ENCODE measurements around the gene AUH.

The AUH gene

GRCh38 chr9:91308191-91308590 is 53.5 kb downstream of the AUH start:
- H3K4me3 ChIP-seq (ENCODE audit: low read depth, low read length): no peak overlapping the region
- TF ChIP-seq, protein P1, sequence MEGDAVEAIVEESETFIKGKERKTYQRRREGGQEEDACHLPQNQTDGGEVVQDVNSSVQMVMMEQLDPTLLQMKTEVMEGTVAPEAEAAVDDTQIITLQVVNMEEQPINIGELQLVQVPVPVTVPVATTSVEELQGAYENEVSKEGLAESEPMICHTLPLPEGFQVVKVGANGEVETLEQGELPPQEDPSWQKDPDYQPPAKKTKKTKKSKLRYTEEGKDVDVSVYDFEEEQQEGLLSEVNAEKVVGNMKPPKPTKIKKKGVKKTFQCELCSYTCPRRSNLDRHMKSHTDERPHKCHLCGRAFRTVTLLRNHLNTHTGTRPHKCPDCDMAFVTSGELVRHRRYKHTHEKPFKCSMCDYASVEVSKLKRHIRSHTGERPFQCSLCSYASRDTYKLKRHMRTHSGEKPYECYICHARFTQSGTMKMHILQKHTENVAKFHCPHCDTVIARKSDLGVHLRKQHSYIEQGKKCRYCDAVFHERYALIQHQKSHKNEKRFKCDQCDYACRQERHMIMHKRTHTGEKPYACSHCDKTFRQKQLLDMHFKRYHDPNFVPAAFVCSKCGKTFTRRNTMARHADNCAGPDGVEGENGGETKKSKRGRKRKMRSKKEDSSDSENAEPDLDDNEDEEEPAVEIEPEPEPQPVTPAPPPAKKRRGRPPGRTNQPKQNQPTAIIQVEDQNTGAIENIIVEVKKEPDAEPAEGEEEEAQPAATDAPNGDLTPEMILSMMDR (IDR thresholded peaks at IDR 0.05; ENCODE audit: control insufficient read depth, extremely low read depth, insufficient read depth): no peak
- no peak for DNase-seq (ENCODE audit: low read depth)

GRCh38 chr9:91307279-91307678 is 54.4 kb downstream of the AUH start:
- TF ChIP-seq, protein P1 (IDR thresholded peaks at IDR 0.05; ENCODE audit: control insufficient read depth, extremely low read depth, insufficient read depth): no peak
- no peak overlapping the region for H3K4me3 ChIP-seq (ENCODE audit: low read depth, low read length)
- no peak for DNase-seq (ENCODE audit: low read depth)

DNA sequence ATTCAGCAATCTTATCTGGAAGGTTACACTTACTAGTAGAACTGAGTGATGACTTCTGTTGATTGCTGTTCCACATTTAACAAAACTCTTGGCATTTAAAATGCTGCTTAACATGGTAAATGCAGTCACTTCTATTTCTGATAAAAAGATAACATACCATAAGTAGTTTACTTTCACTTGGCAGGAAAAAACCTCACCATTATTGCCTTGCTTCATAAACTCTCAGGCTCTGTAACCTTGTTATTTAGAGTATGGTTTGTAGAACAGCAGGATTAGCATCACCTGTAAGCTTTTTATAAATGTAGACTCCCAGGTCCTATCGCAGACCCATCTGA is 55.5 kb downstream of the AUH start:
- TF ChIP-seq, protein P1 (IDR thresholded peaks at IDR 0.05; ENCODE audit: control insufficient read depth, extremely low read depth, insufficient read depth): no peak
- no peak for DNase-seq (ENCODE audit: low read depth)

DNA sequence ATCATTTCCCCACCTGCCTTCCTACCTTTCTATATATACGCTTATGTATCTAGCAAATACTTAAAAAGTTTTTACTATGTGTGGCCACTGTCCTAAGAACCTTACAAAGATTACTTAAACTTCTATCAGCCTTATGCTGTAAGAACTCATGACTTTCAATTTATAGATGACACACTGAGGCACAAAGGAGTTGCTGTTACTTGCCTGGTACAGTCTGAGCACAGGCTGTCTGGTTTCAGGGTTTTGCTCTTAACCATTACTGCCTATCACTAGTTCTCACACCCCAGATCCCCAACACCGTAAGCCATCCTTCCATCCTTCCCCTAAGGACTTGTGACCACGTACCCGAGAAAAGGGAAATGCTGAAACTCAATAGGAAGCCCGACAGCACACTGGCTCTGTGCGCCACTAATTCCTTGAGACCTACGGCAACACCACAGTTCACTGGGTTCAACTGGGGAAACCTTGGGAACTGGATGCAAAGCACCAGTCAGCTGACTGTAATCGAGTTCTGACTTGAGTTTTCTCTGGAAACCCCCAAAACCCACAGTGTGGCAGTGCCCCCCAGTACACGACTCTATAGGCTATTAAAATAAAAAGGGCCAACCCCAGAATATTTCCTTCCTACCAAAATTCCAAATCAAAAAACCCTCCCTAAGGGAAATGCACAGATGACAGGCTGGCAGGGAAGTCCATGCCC is 56.0 kb downstream of the AUH start:
- TF ChIP-seq, protein P1 (IDR thresholded peaks at IDR 0.05; ENCODE audit: control insufficient read depth, extremely low read depth, insufficient read depth): no peak
- DNase-seq (ENCODE audit: low read depth): no peak
- no peak overlapping the region for H3K4me3 ChIP-seq (ENCODE audit: low read depth, low read length)

More for the DNA sequence above, 55.5 kb downstream of the AUH start:
- no peak overlapping the region for H3K4me3 ChIP-seq (ENCODE audit: low read depth, low read length)

DNA sequence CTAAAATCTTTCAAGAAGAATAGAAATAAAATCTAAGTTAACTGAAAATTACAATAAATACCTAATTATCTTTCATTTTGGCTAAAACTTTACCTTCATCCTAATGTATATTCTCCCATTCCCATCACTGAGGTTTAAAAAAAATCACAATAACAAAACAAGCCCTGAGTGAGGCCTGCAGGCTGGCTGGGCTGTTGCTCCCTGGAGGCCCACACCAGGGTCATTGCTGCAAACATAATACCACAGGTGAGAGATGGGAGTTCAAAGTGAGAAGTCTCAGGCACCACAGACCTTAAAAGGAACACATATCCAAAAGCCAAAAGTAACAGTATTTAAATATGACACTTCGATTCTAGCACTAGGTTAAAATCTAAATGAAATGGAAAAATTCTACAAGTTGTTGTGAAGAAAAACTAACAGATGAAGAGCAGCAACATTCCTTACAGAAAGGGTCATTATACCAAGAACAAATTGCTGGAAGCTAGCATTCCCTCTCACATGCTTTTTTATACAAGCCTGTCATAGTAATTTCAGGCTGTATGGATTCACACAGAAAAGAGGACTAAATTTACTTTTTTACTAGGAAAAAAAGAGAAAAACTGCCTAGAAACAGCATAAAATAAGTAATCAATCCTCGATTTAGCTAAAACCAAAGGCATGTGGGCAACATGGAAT is 57.8 kb downstream of the AUH start:
- DNase-seq (ENCODE audit: low read depth): no peak
- no peak overlapping the region for H3K4me3 ChIP-seq (ENCODE audit: low read depth, low read length)
- TF ChIP-seq, protein P1 (IDR thresholded peaks at IDR 0.05; ENCODE audit: control insufficient read depth, extremely low read depth, insufficient read depth): no peak

DNA sequence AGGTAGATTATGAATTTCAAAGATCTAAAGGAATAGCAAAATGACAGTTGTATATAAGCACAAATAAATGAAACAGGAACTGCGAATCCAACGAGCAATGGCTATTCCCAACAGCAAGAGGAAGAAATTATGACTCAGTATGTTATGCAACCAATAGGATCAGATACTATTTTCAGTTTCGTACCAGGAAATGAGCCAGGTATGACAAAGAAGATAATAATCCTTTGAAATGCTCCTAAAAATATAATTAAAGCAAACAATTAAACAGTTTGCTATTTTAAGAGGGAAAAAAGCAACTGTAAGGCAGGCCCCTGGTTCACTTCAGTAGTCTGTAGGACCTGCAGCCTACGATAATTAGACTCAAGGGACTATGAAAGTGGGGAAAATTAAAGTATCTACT is 58.9 kb downstream of the AUH start:
- TF ChIP-seq, protein P1 (IDR thresholded peaks at IDR 0.05; ENCODE audit: control insufficient read depth, extremely low read depth, insufficient read depth): no peak
- DNase-seq (ENCODE audit: low read depth): no peak
- H3K4me3 ChIP-seq (ENCODE audit: low read depth, low read length): no peak overlapping the region

Measured in LNCaP clone FGC (cell line).